ENCODE results near the gene BDH2. TPM values are rescaled to one million over a fixed set of nuclear protein-coding genes. Genes with fewer than 3 reads are reported as not detected.

The BDH2 gene
- total RNA-seq (10 to 100 TPM; 20.2 to 27.2 (median 24.5) TPM), polyA plus RNA-seq (10 to 100 TPM; 22.5 to 25.4 TPM)
- long read RNA-seq, donor 1, transcript BDH2-201 (10 exons, 1,126 nt): major isoform, 5 of 9 reads
- long read RNA-seq, donor 1, partial matches to known transcripts: 1 of 9 reads
- long read RNA-seq, donor 1, other reads (novel, unspliced or antisense): 0 of 9 reads
- long read RNA-seq, donor 2, transcript BDH2-201 (10 exons, 1,126 nt): major isoform, 11 of 23 reads
- long read RNA-seq, donor 2, transcript BDH2-204 (9 exons, 2,046 nt): minor isoform, 7 of 23 reads
- long read RNA-seq, donor 2, partial matches to known transcripts: 1 of 23 reads
- long read RNA-seq, donor 2, other reads (novel, unspliced or antisense): 4 of 23 reads
- long read RNA-seq, donor 3, transcript BDH2-201 (10 exons, 1,126 nt): major isoform, 12 of 20 reads
- long read RNA-seq, donor 3, partial matches to known transcripts: 1 of 20 reads
- long read RNA-seq, donor 3, other reads (novel, unspliced or antisense): 5 of 20 reads

GRCh38 chr4:103099691-103100392 lies at the start of gene BDH2:
TSS of gene BDH2 (minus strand) at chr4:103099834. CDS start at chr4:103096254, 3,580 bp downstream.
- TF ChIP-seq, protein P1, sequence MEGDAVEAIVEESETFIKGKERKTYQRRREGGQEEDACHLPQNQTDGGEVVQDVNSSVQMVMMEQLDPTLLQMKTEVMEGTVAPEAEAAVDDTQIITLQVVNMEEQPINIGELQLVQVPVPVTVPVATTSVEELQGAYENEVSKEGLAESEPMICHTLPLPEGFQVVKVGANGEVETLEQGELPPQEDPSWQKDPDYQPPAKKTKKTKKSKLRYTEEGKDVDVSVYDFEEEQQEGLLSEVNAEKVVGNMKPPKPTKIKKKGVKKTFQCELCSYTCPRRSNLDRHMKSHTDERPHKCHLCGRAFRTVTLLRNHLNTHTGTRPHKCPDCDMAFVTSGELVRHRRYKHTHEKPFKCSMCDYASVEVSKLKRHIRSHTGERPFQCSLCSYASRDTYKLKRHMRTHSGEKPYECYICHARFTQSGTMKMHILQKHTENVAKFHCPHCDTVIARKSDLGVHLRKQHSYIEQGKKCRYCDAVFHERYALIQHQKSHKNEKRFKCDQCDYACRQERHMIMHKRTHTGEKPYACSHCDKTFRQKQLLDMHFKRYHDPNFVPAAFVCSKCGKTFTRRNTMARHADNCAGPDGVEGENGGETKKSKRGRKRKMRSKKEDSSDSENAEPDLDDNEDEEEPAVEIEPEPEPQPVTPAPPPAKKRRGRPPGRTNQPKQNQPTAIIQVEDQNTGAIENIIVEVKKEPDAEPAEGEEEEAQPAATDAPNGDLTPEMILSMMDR (IDR thresholded peaks at IDR 0.05): peak; percentile 67 to 84 (median 77)
- Histone ChIP-seq H3K27ac (peak within 1 kb of the TSS in 9 of 10 donors; percentile 14 to 84 (median 68)), H3K9me3 (no peaks in the 10 kb centered on the region), H3K4me1 (peaks cover 0 to 34% (median 16%) of the 10 kb centered on the region in 9 donors), H3K27me3 (no peaks in the 10 kb centered on the region), H3K36me3 (peaks cover 0 to 5% (median 0%) of the 10 kb centered on the region in 9 donors), H3K4me3 (peak within 1 kb of the TSS; percentile 19 to 72 (median 54))
- intact Hi-C loops (cut with DNase I): loop anchor here in 9 of 10 donors (1.0 to 10.0 kb wide), 16 partner anchors 53 to 668 kb away; partner anchors contain the start of genes SLC9B1 (in 1 of the 9) and UBE2D3 (in 1 of the 9)
- peak in 1 of 2 donors; percentile 79 for DNase-seq
- ATAC-seq: peak; percentile 90 to 98 (median 96)
- WGBS, 2 donors: 9 to 13% methylated on average over 11 of the region's 11 CpGs

- intact Hi-C loops (cut with DNase I): no loop called here
- H3K27ac ChIP-seq: no peak overlapping the region
- H3K9me3 ChIP-seq: no peaks in the 10 kb centered on the region
- no peaks in the 10 kb centered on the region for H3K27me3 ChIP-seq
- no peak for ATAC-seq
- 95 to 98% methylated on average over 4 of the region's 4 CpGs for WGBS, 2 donors
- H3K36me3 ChIP-seq: peaks cover 0 to 39% (median 0%) of the 10 kb centered on the region in 9 donors
- no peak overlapping the region for H3K4me3 ChIP-seq
- DNase-seq: no peak
- no peaks in the 10 kb centered on the region for H3K4me1 ChIP-seq
- TF ChIP-seq, protein P1 (IDR thresholded peaks at IDR 0.05): no peak
These were observed 45.3 kb upstream of the BDH2 start for GRCh38 chr4:103144926-103145325.

- TF ChIP-seq, protein P1 (IDR thresholded peaks at IDR 0.05): no peak
- ATAC-seq (no peak), DNase-seq (no peak)
- Histone ChIP-seq H3K27me3 (no peaks in the 10 kb centered on the region), H3K36me3 (peaks cover 0 to 19% (median 0%) of the 10 kb centered on the region in 9 donors), H3K9me3 (no peaks in the 10 kb centered on the region), H3K27ac (no peak overlapping the region), H3K4me3 (no peak overlapping the region), H3K4me1 (peaks cover 0 to 4% (median 0%) of the 10 kb centered on the region in 9 donors)
- WGBS, 2 donors: 97 to 100% methylated on average over 1 of the region's 1 CpG
- intact Hi-C loops (cut with DNase I): no loop called here
These were observed 37.8 kb upstream of the BDH2 start for GRCh38 chr4:103137446-103137827.
